NCI-H187 treated with DMSO at 0.1 percent for 48 hours (cell line): ENCODE measurements around the gene KCTD4.

Experiments
- DNase-seq: peaks from one replicate; lab custom pipeline; 2025; lab: John Stamatoyannopoulos, UW

Gene KCTD4

GRCh38 chr13:45178349-45179162, 22.3 kb downstream of the KCTD4 start:
- DNase-seq, result no peak

- DNase-seq, result no peak
Observed at GRCh38 chr13:45174478-45174877, 26.4 kb downstream of the KCTD4 start.

- no peak for DNase-seq
Observed at GRCh38 chr13:45168555-45168930, 32.3 kb downstream of the KCTD4 start.

- DNase-seq, result no peak
Observed at GRCh38 chr13:45167611-45168554, 33.0 kb downstream of the KCTD4 start.

GRCh38 chr13:45166858-45167257, 34.0 kb downstream of the KCTD4 start:
- DNase-seq, result no peak

GRCh38 chr13:45162821-45163220, 38.0 kb downstream of the KCTD4 start:
- no peak for DNase-seq

- DNase-seq, result no peak
Observed at GRCh38 chr13:45162194-45162593, 38.7 kb downstream of the KCTD4 start.

GRCh38 chr13:45156565-45157361, 44.1 kb downstream of the KCTD4 start:
- DNase-seq, result no peak

- no peak for DNase-seq
Observed at GRCh38 chr13:45149964-45150363, 50.9 kb downstream of the KCTD4 start.

- no peak for DNase-seq
Observed at GRCh38 chr13:45143346-45143751, 57.5 kb downstream of the KCTD4 start.
